Activated CD4-positive, CD25-positive, alpha-beta regulatory T cell treated with anti-CD3 and anti-CD28 coated beads, Interleukin-2, amount 50 U/mL, for 72 hours (primary cell): ENCODE results near the gene PRKG1.
"Not testable (repeated sequence)": the region's sequence is repeated elsewhere in the genome, so short reads cannot be mapped to it uniquely, and the experiment has no call there.

Source experiments
- DNase-seq: peaks from one replicate; pipeline ENCODE4 v3.0.0; 2021

PRKG1 gene

GRCh38 chr10:51394039-51394438, 319.8 kb downstream of the PRKG1 start:
- no peak for DNase-seq

GRCh38 chr10:51397244-51397643, 323.0 kb downstream of the PRKG1 start:
- DNase-seq, result no peak

- no peak for DNase-seq
Measured at GRCh38 chr10:51397695-51398094, 323.4 kb downstream of the PRKG1 start.

DNA sequence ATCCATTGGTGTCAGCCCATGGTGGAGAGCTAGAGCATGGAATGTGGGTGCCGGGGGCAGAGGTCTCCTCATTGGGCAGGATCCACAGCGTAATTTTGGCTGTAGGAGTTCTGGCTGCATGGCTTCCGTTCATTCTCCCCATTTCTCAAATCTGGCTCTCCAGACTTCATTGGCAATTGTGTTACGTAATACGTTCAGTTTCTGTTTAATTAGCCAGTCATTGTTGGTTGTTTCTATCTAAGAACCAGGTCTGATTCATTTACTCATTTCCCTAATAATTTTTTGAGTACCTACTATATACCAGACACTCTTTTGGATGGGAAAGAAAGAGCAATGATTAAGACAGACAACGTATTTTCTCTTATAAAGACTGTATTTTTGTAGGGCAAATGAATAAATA, 325.6 kb downstream of the PRKG1 start:
- DNase-seq, result no peak

DNA sequence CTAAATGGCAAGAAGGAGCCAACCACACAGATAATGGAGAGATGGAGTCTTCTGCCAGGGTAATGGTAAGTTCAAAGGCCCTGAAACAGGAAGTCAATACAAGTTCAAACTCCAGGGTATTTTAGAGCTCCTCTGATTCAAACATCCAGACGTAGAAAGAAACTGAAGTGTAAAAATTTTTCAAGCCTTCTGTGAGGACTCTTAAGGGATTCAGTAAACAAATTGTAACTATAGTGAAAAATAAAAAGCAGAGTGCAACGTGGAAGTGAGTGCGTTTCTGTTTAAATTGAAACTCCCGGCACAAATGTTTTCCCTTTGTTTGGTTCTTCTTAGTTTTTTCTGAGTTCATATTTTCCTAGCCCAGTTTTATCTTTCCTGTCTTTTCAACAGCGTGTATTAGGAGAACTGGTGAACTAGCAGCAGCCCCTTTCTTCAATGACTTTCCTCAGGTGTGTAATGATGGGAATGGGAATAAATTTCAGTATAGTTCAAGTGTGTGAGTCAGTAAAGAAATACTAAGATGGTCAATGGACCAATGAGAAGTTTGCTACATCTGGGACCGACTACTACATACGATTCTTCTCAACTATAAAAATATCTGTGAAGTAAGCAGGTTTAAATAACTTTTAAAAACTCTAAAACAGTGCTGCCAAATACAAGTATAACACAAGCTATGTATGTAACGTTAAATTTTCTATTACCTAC, 326.3 kb downstream of the PRKG1 start:
- no peak for DNase-seq

- no peak for DNase-seq
Measured at GRCh38 chr10:51403521-51403920, 329.2 kb downstream of the PRKG1 start.

- no peak for DNase-seq
Measured at GRCh38 chr10:51405580-51406351, 331.5 kb downstream of the PRKG1 start.

- DNase-seq, result no peak
Measured at GRCh38 chr10:51406581-51406980, 332.3 kb downstream of the PRKG1 start.

GRCh38 chr10:51416494-51416893, 342.2 kb downstream of the PRKG1 start:
- no peak for DNase-seq

GRCh38 chr10:51419196-51420093, 345.2 kb downstream of the PRKG1 start:
- no peak for DNase-seq

DNA sequence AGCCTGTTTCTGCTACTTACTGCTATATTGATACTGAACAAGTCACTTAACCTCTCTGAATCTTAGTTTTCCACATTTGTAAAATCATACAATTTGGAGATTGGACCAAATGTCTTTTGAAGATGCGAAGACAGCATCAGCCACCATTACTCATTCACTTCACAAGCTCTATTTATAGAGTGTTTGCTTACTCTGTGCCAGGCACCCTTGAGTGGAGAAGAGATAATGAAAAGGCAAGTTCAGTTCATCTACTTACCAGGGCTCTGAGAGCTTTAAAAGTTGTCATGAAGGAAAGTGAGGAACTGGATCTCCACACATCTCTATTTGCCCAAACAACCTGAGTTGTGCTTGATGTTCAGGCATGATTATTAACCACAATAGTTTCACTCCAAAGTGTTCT, 347.6 kb downstream of the PRKG1 start:
- no peak for DNase-seq

GRCh38 chr10:51422311-51423120, 348.2 kb downstream of the PRKG1 start:
- no peak for DNase-seq

DNA sequence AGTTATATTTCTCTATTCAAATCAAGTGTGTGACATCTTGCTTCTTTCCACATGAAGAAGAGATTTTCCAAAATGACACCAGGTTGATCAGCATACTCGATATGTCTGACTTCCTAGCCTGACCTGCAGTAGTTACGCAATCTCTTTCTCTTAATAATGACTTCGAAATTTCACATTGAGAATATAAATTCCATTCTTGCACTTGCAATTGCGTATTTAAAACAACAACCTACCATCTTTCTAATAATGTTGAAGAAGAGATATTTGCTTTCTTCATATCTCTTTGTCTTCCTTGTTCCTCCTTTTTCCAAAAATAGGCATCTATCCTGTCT, 348.8 kb downstream of the PRKG1 start:
- no peak for DNase-seq

DNA sequence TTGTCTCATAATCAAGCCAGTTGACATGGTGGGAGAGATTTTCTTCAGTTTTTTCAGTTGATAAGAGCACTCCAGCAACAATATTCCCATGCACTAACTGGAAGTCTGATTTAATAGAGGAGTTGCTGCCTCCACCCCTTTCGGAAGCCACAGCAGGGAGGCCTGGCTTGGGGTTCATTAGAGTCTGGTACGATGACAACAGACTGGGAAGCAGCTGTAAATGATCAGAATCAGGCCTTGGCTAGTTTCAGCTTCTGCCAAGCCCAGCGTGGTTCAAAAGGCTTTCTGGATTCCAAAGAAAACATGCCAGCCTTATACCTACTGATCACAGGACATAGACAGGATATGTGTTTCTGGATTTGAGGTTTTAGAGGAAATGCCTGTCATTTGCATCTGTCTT, 351.1 kb downstream of the PRKG1 start:
- no peak for DNase-seq

DNA sequence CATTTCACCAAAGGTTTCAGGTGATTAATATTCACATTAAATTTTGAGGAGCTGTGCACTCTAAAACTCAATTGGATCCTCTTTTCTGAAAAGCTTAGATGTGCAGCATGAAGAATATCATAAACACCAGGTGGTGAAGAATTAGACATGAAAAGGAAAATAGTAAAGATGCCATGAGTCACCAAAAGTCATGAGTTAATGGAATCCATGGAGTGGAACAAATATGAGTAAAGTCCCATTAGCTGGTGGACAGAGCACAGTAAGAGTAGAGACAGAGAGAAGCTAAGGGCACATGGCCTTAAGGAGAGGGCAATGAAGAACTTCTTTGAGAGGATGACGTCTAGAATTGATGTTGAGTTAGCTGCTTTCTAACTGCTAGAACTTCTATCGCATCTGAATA, 353.5 kb downstream of the PRKG1 start:
- no peak for DNase-seq

- no peak for DNase-seq
Measured at GRCh38 chr10:51430506-51430905, 356.2 kb downstream of the PRKG1 start.

- DNase-seq, result no peak
Measured at GRCh38 chr10:51433949-51434475, 359.7 kb downstream of the PRKG1 start.

- DNase-seq, result no peak
Measured at GRCh38 chr10:51436805-51437204, 362.5 kb downstream of the PRKG1 start.

DNA sequence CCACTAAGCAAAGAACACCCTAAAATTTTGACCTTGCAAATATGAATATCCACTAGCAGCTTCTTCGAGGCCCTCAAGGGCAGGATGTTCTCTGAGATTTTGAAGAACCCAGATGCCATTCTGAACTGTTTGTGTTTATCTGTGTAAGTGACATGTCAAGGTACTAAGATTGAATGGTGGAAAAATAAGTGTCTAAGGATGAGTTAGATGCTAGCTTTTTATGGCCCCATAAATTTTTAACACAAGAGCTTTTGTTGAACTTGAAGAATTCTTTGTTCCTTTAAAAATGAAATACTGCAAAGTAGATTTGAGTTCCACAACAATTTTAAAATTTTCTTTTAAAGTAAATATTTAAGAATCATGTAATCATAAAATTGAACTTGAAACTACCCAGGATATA, 365.4 kb downstream of the PRKG1 start:
- DNase-seq, result no peak

GRCh38 chr10:51445588-51445987, 371.3 kb downstream of the PRKG1 start:
- DNase-seq, result no peak

GRCh38 chr10:51447119-51447518, 372.8 kb downstream of the PRKG1 start:
- DNase-seq, result no peak

DNA sequence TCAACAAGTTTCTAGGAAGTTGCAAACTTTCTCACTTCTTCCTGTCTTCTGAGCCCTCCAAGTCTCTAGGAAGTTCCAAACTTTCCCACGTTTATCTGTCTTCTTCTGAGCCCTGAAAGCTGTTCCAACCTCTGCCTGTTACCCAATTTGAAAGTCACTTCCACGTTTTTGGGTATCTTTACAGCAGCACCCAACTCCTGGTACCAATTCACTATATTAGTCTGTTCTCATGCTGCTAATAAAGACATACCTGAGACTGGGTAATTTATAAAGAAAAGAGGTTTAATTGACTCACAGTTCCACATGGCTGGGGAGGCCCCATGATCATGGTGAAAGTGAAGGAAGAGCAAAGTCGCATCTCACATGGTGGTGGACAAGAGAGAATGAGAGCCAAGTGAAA, 381.5 kb downstream of the PRKG1 start:
- DNase-seq, result not testable (repeated sequence)

- DNase-seq, result no peak
Measured at GRCh38 chr10:51459476-51459875, 385.2 kb downstream of the PRKG1 start.
